GM06990 (cell line): Measurements from ENCODE around the gene ZNF692.
A peak's percentile ranks its signal among the peaks of the same experiment; 100 is the strongest.

ENCODE experiments used
- DNase-seq: peaks from one replicate; pipeline ENCODE4 v3.0.0-alpha.2; 2011; ENCODE audit not compliant: insufficient read length; ENCODE audit errors: extremely low read depth
- H3K27me3 ChIP-seq: replicated peaks from 2 replicates; pipeline ENCODE4 v1.6.0; 2011; ENCODE audit warnings: low read length; ENCODE audit not compliant: control insufficient read depth, insufficient read depth
- H3K36me3 ChIP-seq: 2 replicates; pipeline ENCODE4 v1.5.1; 2011; ENCODE audit warnings: low read length; ENCODE audit not compliant: control insufficient read depth, insufficient read depth
- H3K4me3 ChIP-seq: replicated peaks from 2 replicates; pipeline ENCODE4 v1.5.1; 2011; ENCODE audit warnings: low read depth, mild to moderate bottlenecking, control low read depth, low read length
- TF ChIP-seq, protein P1 (sequence below): IDR thresholded peaks from 2 replicates; pipeline ENCODE4 v1.5.1; 2011; ENCODE audit warnings: low read length, control low read depth, mild to moderate bottlenecking, inconsistent platforms; ENCODE audit not compliant: insufficient read depth, poor library complexity, severe bottlenecking

The ZNF692 gene

DNA sequence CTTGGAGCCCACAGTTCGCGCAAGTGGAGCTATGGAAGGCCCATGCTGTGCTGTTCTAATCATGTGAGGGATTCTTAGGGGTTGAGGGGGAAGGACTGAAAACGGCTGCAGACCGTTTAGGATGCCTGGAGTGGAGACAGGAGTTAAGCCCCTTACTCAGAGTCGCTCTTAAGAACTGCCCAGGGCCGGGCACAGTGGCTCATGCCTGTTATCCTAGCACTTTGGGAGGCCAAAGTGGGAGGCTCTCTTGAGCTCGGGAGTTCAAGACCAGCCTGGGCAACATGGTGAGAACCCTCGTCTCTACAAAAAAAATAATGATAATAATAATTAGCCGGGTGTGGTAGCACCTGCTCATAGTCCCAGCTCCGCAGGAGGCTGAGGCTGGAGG is 19.7 kb downstream of the ZNF692 start:
- Histone ChIP-seq H3K27me3 (no peaks in the 10 kb centered on the region), H3K4me3 (peak overlapping the region; percentile 81), H3K36me3 (no peaks in the 10 kb centered on the region)
- TF ChIP-seq, protein P1, sequence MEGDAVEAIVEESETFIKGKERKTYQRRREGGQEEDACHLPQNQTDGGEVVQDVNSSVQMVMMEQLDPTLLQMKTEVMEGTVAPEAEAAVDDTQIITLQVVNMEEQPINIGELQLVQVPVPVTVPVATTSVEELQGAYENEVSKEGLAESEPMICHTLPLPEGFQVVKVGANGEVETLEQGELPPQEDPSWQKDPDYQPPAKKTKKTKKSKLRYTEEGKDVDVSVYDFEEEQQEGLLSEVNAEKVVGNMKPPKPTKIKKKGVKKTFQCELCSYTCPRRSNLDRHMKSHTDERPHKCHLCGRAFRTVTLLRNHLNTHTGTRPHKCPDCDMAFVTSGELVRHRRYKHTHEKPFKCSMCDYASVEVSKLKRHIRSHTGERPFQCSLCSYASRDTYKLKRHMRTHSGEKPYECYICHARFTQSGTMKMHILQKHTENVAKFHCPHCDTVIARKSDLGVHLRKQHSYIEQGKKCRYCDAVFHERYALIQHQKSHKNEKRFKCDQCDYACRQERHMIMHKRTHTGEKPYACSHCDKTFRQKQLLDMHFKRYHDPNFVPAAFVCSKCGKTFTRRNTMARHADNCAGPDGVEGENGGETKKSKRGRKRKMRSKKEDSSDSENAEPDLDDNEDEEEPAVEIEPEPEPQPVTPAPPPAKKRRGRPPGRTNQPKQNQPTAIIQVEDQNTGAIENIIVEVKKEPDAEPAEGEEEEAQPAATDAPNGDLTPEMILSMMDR: no peak
- DNase-seq: no peak

DNA sequence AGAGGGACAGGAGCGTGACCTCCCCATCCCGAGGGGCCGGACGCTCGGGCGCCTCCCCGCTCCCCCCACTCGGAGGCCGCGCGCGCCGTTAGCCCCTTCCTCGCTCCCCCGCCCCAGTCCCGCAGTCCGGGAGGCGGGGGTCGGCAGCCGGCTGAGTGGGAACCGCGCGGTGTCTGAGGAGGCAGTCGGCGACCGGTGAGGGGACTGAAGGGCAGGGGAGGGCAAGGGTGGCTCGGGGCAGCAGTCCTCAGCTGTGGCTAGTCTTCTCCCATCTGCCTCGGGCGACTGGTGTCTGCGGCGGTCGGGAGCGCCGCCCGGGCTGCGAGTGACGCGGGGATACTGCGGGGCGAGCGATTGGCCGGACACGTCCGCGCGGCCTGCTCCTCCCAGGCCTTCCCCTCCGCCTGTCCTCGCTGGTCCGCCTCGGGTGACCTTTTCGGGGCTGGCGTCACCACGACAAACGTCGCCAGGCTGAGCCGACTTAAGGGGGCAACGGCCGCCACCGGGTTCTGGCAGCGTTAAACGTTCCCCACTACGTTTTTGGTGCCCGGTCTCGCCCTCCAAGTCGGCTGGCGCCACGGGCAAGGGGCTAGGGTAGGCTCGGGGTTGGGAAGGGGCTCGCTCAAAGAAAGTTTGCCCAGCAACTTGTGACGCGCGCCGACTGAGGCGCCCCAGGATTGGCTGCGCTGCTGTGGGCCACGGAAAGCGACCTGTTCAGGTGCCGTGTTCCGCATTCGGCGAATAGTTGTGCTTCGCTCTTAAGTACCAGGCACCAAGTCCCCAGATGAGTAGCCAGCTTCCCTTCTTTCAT is 20.3 kb downstream of the ZNF692 start:
- no peaks in the 10 kb centered on the region for H3K27me3 ChIP-seq
- no peaks in the 10 kb centered on the region for H3K36me3 ChIP-seq
- TF ChIP-seq, protein P1: no peak
- DNase-seq: peak; percentile 92
- H3K4me3 ChIP-seq: peak overlapping the region; percentile 81

DNA sequence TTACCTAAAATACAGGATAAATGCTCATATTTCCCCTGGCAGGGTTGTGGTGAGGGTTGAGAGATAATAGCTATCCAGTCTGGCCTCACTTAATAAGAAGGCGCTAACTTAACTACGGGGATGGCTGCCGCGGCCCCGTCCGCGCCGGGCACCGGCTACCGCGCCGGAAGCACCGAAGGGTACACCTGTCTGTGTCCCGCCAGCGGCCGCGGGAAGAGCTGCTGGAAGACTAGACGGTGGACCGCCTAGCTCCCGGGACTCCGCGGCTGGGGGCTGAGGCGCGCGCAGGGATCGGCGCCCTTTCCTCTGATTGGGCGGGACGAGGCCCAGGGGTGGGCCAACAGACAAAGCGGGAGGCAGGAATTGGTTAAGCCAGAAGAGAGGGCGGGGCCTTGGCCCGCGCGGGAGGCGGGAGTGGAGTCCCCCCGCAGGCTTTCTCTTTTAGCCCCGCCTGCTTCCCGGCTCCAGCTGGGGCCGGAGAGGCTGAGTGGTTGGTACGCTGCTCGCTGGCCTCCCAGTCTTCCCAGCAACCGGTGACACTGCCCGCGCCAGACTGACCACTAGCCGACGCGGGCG is 21.0 kb downstream of the ZNF692 start, which contains the start of gene ZNF672:
TSS of gene ZNF672 (plus strand) at position 444 of the 576 bp plus-strand sequence. CDS start 9,051 bp downstream, outside the sequence.
- peak; percentile 97 for DNase-seq
- H3K27me3 ChIP-seq: no peaks in the 10 kb centered on the region
- TF ChIP-seq, protein P1: no peak
- H3K4me3 ChIP-seq: peak within 1 kb of the TSS; percentile 81
- no peaks in the 10 kb centered on the region for H3K36me3 ChIP-seq

DNA sequence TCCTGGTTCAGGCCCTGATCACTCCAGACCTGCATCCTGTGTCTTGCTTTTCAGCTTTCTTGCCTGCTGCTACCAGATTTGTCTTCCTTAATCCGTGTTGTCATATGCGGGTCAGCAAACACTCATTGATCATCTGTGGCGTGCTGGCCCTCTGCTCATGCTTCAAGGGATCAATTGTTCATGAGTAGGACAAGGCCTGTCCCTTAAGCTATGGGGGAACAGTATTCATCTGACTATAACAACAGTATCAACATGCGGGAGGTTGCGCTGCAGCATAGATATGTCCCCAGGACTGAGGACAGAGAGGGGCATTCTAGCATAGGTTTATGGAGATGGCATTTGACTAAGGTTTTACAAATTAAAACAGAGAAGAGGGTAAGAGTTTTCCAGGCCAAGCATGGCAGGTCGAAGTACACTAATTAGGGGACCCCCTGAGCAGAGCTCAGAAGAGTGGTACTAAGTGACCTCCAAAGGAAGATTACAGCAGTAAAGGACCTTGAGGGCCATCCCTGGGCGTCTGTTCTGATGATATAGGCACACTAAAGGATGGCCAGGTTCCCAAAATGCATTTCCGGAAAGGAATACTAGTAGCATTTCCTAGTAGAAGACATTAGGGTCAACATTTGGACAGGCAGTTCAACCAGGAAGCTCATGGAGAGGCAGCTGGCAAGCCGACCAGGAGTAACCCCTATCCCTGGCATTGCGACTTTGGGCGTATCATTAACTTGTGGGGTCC is 21.7 kb downstream of the ZNF692 start:
- no peak for DNase-seq
- H3K36me3 ChIP-seq: no peaks in the 10 kb centered on the region
- H3K4me3 ChIP-seq: peak overlapping the region; percentile 81
- TF ChIP-seq, protein P1: no peak
- H3K27me3 ChIP-seq: no peaks in the 10 kb centered on the region

DNA sequence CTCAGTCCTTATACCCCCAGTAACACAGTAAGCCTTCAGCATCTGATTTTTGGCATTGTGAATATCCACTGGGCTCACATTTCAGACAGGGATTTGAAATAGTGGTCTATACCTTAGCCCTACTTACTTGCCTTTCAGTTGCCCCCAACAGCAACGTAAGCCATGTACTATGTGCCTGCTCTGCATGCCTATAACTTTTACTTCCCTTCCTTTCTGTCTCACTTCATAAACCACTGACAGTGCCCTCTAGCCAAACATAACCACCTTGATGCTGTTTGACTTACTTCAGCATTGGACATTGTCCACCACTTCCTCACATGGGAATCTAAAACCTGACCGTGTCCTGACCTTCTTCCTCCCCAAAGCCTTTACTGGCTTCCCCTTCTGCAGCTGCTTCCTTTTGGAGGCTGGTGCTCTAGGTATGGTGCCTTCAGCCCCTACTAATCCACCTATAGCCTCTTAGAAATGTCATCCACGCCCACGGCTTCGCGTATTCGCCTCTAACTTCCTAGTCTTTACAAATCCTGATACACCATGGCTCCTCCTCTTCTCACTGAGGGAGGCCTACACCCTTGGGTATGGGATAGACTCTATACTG is 24.4 kb downstream of the ZNF692 start:
- Histone ChIP-seq H3K27me3 (no peaks in the 10 kb centered on the region), H3K36me3 (no peaks in the 10 kb centered on the region), H3K4me3 (no peak overlapping the region)
- DNase-seq: no peak
- TF ChIP-seq, protein P1: no peak
